ENCODE measurements around the gene BRCA2.
A peak's percentile ranks its signal among the peaks of the same experiment; 100 is the strongest.

Gene BRCA2, protein sequence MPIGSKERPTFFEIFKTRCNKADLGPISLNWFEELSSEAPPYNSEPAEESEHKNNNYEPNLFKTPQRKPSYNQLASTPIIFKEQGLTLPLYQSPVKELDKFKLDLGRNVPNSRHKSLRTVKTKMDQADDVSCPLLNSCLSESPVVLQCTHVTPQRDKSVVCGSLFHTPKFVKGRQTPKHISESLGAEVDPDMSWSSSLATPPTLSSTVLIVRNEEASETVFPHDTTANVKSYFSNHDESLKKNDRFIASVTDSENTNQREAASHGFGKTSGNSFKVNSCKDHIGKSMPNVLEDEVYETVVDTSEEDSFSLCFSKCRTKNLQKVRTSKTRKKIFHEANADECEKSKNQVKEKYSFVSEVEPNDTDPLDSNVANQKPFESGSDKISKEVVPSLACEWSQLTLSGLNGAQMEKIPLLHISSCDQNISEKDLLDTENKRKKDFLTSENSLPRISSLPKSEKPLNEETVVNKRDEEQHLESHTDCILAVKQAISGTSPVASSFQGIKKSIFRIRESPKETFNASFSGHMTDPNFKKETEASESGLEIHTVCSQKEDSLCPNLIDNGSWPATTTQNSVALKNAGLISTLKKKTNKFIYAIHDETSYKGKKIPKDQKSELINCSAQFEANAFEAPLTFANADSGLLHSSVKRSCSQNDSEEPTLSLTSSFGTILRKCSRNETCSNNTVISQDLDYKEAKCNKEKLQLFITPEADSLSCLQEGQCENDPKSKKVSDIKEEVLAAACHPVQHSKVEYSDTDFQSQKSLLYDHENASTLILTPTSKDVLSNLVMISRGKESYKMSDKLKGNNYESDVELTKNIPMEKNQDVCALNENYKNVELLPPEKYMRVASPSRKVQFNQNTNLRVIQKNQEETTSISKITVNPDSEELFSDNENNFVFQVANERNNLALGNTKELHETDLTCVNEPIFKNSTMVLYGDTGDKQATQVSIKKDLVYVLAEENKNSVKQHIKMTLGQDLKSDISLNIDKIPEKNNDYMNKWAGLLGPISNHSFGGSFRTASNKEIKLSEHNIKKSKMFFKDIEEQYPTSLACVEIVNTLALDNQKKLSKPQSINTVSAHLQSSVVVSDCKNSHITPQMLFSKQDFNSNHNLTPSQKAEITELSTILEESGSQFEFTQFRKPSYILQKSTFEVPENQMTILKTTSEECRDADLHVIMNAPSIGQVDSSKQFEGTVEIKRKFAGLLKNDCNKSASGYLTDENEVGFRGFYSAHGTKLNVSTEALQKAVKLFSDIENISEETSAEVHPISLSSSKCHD (N-terminal part only)
- total RNA-seq = 15.7 to 16.7 reads per million in 2 donors

DNA sequence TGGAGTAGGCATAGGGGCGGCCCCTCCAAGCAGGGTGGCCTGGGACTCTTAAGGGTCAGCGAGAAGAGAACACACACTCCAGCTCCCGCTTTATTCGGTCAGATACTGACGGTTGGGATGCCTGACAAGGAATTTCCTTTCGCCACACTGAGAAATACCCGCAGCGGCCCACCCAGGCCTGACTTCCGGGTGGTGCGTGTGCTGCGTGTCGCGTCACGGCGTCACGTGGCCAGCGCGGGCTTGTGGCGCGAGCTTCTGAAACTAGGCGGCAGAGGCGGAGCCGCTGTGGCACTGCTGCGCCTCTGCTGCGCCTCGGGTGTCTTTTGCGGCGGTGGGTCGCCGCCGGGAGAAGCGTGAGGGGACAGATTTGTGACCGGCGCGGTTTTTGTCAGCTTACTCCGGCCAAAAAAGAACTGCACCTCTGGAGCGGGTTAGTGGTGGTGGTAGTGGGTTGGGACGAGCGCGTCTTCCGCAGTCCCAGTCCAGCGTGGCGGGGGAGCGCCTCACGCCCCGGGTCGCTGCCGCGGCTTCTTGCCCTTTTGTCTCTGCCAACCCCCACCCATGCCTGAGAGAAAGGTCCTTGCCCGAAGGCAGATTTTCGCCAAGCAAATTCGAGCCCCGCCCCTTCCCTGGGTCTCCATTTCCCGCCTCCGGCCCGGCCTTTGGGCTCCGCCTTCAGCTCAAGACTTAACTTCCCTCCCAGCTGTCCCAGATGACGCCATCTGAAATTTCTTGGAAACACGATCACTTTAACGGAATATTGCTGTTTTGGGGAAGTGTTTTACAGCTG lies at the start of gene BRCA2, which contains the start of gene ZAR1L:
Gene BRCA2, plus strand, starts transcription at position 271 of the 790 bp plus-strand sequence. CDS start 953 bp downstream, outside the sequence.
Gene ZAR1L, minus strand, starts transcription at position 126 of the 790 bp plus-strand sequence. CDS start 3,438 bp downstream, outside the sequence.
- peak; percentile 79 for DNase-seq

DNA sequence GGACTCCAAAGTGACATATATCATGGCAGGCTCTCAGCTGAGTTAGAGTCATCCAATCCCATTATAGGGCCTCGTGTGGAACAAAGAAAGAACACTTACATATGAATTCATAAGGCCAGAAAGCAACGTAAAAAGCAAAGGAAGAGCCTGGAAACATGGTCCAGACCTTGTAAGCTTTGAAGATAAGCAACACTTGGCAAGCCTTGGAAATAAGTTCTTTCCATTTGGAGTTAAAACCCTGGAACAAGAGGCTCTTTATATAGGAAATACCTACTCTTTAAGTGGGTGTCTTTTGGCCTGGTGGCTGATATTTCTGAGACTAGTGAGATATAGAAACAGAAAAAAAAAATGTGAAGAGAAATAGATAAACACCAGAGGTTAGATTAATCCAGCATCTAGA lies 49.6 kb upstream of the BRCA2 start:
- DNase-seq = no peak

DNA sequence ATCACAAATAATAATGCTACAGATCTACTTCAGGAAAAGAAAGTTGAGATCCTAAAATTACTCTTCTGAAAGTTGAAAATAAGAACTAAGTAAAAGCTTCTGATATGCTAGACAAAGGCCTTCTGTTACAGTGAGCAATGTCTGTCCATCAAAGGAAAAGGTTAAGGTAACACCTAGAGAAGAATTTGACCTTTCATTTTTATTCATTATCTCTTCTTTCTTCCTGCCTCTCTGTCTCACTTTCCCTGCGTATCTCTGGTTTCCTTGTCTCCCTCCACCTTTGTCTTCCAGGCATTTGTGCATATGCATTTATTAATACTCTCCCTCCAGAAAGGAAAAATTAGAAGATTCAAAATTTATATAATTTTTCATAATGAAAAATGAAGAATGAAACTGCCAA lies 49.2 kb upstream of the BRCA2 start:
- no peak for DNase-seq

DNA sequence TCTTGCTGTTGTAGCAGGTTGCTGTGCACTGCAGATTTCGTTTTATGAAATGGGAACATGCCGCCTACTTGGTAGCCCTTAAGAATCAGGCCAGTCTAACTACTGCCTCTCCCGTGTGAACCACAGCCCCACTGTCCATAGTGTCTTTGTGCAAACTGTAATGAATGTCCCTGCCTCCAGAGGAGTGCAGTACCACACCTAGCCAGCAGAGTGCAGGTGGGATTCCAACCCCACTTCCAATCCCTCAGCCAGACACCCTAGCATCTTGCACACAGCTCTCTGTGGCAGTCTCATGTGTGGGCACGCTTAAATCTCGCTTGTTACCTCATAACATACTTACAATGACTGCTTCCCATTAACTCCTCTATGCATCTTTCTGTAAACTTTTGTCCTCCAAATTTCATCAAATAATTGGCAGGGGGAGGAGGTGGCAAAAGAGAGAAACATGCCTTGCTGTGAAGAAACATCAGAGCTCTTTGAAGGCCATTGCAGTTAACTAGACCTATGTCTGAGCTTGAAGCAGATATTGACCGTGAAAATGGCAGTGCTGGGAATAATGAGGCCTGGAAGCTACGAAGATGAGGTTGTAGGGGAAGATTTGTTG lies 47.4 kb upstream of the BRCA2 start:
- no peak for DNase-seq

DNA sequence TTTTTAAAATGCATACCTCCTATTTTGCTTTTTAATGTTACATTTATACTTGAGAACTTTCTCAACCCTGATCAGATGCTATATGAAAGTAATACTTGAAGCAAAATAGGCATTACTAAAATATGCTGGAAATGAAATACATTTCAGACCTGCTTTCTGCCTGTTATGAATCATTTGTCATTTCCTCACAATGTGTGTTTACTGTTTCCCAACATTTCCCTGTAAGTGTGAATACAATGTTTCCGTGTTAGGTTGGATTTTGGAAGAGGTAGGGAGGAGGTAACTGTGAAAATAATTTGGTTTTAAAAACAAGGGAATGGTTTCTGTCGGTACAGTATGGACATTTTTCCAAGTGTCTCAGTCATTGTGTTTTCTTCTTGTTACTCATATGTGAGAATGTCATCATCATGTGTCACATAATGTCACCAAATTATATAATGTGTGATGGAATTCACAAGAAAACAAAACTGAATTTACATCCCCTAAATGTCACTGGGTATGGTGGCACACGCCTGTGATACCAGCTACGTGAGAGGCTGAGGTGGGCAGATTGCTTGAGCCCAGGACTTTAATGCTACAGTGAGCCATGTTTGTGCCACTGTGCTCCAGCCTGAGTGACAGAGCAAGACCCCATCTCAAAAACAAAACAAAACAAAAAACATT lies 43.2 kb upstream of the BRCA2 start:
- DNase-seq = no peak

DNA sequence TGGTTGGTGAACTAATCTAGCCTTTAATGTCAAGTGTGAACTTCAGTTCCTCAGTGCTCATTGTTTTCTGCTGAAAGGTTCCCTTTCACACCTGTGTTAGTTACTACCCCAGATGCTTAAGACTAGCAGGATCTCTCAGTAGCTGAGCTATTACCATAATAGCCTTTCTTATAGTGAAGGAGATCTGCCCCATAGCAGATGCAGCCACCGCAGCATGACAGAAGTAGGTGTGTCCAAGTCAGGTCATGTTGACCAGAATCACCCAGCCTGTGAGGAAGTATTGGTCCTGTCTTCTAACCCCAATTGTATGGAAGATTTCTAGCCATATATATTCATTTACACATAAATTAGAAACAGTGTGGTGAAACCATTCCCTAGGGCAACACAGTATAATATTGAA lies 37.5 kb upstream of the BRCA2 start:
- DNase-seq = no peak

DNA sequence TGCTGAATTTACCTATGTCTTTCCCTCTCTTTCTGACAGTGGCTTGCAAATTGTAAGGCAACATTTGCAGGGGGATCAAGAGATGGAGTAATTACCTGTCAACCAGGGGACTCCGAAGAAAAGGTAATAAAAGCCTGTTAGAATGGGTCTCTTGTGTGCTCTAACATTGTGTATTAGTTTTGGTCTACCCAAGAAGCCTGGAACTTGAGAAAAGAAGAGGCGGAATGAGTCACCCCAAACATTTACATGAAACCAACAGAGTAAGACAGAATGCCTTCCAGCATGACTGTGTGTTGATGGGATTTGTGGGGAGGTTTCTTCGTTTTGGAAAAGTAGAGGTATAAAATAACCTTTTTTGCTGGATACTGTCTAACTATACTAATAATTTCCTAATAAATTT lies 36.9 kb upstream of the BRCA2 start:
- no peak for DNase-seq

DNA sequence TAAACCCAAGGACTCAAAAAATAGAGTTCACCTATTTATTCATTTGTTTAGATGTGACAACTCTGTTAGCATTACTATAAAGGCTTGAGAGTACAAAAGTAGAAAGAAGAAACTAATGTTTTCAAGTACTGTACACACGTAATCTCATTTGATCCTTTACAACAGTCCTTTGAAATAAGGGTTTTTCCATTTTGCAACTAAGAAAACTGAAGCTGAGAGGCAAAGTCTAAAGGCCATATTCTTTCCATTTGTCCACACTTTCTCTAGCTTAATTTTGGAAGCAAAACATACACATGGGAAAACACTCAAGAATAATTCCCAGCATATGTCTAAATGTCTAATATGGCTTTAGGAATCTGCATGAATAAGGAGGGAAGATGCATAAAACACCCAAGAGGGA lies 34.2 kb upstream of the BRCA2 start:
- no peak for DNase-seq

DNA sequence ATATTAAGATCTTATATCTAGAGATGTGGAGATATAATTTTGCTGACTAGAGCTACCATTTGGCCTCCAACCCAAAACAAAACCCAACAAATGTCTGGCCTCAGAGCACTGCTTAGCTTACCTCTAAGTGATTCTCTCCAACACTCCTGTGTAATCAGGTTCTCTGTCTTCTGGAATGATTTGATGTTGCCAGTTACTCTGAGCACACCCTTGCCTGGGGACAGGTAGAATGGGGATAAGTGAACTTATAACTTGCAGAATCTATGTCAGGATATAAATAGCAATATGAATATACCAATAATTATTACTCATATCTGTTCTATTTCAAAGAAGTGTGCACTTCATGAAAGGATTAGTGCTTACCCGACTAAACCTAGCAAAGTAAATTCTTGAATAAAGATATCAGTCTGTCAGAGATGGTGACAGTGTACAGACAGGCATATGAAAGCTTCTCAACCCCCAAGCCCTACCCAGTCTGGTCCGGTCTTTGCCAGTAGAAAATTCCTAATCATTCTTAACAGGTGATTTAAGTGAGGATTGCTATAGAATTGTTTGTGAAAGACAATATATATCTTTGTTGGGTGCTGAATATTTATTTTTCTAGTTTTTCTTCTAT lies 33.1 kb upstream of the BRCA2 start:
- DNase-seq = no peak

DNA sequence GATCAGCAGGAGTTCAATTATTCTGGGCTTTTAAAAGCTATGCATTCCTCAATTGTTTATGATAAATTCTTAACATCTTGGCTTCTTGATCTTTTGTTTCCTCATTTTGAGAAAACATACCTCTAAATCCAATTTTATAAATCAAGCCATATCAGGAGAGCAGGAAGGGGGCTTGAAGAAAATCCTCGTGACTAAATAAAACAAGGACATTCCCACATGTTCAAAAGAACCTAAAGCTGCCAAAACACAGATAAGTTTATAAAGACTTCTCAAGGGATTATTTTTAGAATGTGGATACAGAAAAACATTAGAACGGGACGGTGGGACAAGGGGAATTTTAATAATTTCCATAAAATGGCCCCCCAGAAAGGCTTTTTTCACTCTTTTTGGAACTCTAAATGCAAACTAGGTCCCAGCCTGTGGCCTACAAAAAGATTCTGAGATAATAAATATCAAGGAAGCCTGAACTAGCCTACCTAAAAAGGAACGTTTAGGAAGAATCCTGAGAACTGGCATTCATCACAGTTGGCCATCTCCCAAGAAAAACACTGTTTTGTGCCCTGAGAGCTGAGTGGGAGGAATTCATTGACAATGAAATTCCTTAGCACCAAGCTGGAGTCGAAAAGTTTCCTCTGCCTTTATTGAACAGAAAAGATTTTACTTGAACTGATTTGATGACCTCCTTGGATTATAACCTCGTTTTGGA lies 30.2 kb upstream of the BRCA2 start:
- no peak for DNase-seq

DNA sequence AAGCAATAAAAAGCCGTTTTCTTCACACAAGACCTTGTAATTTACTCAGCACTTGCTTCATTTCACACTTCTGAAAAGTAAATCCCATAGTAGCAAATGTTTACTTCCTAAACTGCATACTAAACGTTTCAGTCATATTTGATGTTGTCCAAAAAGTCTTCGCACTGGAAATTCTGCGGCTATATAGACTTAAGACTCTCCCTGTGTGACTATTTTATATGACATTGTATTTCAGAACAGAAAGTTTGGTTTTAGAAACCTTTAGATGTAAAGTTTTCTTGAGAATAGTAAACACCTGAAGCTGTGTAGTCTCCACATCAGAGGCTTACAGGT lies 29.7 kb upstream of the BRCA2 start:
- no peak for DNase-seq

DNA sequence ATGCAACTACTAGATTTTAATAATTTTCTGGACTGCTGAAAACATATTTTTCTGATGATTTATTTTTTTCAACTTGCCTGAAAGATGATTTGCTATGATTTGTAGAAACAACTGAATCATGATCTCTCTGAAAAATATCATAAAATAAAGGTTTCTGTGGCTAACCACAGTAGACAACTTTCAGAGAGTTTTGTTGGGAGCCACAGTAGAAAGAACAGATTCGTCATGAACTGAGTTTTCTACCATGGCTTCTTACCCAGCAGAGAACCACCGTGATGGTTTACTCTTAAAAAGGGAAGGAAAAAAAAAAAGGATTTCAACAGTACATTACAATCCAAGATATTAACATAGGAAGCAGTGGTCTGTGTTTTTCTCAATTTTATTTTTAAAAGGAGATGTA lies 18.1 kb upstream of the BRCA2 start:
- DNase-seq = no peak

DNA sequence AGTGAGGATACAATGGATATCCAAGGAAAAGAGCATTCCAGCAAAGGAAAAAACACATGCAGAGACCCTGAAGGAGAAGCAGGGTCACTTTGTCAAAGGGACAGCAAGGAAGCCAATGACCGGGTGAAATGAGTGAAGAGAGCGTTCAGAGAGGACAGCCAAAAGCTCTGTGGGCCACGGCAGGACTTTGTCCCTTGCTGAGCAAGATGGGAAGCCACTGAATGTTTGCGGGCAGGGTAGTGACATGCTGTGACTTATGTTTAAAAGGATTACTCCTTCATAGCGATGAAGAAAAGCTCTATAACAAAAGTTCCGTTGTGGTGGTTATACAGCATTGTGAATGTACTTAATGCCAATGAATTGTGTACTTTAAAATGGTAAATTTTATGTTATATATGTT lies 16.6 kb upstream of the BRCA2 start:
- no peak for DNase-seq

DNA sequence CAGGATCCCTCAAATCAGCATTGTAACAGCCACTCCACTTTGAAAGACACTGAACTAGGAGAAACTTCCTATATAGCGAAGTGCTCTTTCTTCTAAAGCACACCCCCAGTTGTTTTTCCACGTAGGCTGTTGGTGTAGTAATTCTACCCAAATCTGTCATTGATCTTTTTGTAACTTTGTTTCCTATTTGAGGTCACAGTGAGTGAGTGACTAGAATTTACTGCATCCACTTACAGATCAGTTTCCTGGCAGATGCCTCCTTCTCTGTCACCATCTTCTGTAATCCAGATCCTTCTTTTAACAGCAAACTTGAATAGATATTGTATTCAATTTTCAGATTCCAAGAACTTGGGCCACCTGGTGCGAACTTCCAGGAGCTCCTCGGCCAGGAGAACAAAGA lies 15.4 kb upstream of the BRCA2 start:
- DNase-seq = no peak

DNA sequence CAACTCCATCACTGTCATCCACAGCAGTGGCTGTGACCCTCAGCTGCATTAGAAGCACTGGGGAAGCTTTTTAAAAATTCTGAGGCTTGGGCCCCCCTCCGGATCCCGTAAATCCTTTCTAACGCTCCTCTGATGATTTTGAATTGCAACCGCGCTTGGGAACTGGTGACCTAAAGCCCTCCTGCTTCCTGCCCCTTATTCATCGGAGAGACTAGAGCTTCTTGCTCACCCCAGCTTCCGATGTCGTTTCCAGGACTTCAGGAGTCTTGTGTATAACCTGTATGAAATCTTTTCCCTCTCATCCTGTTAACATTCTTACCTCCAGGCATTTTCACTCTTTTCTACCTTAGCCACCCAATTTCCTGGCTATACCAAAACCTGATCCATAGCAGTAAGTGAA lies 14.9 kb upstream of the BRCA2 start:
- no peak for DNase-seq

DNA sequence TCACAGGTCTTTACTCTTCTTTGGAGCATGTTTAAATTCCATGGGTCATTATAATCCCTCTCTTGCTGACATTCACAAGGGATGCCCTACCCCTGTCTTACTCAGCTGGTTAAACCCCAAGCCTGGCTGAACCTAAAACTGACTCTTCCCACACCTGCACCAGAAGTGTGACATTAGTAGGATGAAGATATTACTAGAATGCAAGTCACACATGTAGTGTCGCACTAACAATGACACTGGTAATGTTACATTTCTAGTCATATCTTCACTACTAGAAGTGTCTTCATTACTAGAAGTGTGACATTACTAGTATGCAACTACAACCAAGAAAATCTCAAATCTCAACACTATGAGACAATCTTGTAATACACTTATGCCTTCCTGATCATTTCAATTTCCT lies 14.4 kb upstream of the BRCA2 start:
- DNase-seq = no peak

DNA sequence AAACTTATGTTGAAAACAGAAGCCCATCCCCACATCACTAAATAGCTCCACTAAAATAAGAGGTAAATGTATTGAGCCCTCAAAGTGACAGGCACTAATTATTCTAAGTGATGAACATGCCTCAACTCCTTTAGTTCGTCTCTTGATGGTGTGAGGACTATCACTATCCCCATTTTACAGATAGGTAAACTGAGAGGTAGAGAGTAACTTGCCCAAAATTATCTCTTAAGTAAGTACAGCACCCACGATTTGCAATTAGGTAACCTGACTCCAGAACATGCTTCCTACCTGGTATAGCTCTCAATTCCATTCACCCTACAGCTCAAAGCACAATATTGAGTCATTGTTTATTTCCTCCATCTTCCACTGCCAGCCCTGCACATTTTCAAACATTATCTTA lies 12.8 kb upstream of the BRCA2 start:
- no peak for DNase-seq

DNA sequence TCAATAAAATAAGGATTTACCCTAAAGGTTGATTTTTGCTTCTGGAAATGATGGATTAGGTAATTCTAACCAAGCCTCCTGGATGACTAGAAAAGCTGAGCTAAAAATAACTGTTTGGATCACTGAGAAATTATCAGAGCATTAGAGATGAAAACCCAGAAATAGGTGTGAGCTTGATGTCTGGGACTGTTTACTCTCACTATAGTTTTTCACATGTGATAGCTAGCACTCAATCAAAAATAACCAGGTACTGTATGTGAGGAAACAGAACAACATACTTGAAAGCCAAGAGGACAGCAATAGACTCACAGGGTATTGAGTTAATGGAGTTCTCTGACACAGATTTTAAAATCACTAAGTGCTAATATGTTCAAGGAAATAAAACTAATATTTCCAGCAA lies 9.7 kb upstream of the BRCA2 start:
- no peak for DNase-seq

DNA sequence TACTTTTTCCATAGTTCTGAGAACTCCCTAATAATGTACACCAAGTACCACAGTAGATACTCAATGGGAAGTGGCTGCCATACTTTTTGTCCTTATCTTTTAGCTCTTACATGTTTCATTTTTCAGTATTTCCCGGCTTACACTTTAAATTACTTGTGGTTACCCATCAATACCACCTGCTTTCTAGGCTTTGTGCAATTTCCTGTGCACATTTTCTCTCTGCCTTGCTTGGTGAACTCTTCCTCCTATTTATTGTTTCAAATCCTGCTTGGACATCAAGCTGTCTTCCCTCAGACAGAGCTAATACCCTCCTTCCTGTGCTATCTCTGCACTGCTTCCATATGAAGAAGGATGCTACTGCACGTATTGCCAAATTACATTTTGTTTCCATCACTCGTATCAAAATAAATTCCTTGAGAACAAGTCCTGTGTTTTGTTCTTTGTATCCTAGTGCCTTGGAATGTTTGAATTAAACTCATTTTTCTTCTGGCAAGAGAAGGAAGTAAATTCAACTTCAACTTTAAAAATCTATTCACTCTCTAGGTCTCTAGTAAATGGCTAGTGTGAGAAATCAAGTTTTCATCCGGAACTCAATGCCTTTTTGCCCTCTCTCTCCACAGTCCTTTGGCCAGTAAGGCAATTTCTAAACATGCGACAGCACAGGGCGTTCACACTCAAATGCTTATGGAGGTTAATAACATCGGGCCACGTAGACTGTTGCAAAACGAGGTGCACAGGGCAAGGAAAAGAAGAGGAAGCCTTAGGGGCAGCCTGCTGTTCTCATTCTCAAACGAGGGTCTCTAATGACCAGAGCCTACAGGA lies 5.8 kb upstream of the BRCA2 start:
- DNase-seq = no peak

All from activated gamma-delta T cell (primary cell).